IMR-90 (cell line): ENCODE measurements around the gene NPY4R2. TPM values are rescaled to one million over a fixed set of nuclear protein-coding genes. Genes with fewer than 3 reads are reported as not detected.
A peak's percentile ranks its signal among the peaks of the same experiment; 100 is the strongest.
"Not testable (repeated sequence)": the region's sequence is repeated elsewhere in the genome, so short reads cannot be mapped to it uniquely, and the experiment has no call there.

Source experiments
- ATAC-seq: fragments of 200-7000 bp; cut with Tn5 transposase; 2 replicates; pipeline ENCODE4 v1.9.1; 2020; ENCODE audit warnings: low read depth, mild to moderate bottlenecking, moderate library complexity
- BruUV-seq: library from RNA; stranded (reverse); fragments of 400-500 nt; replicated peaks from 2 replicates; lab custom pipeline; 2021; lab: Mats Ljungman, UMichigan
- CTCF ChIA-PET: fragments of 300-600 bp; formaldehyde crosslinking; extraction: SDS; loops from one replicate; lab custom pipeline; 2021; ENCODE audit warnings: antibody characterized with exemption; lab: Yijun Ruan, JAX
- POLR2A ChIA-PET: fragments of 300-600 bp; sonication (Branson Sonifier 250); formaldehyde crosslinking; loops from one replicate; lab custom pipeline; 2022; ENCODE audit warnings: antibody characterized with exemption; ENCODE audit not compliant: unreplicated experiment; lab: Charles Lee
- DNase-seq: peaks from one replicate; pipeline ENCODE4 v3.0.0; 2013
- H2AFZ ChIP-seq: replicated peaks from 2 replicates; pipeline ENCODE3; 2013; ENCODE audit warnings: low read length, mild to moderate bottlenecking; ENCODE audit not compliant: poor library complexity
- H2AK5ac ChIP-seq: 2 replicates; pipeline ENCODE4 v1.6.1; 2013; ENCODE audit warnings: low read depth, low read length, inconsistent platforms
- H2AK9ac ChIP-seq: replicated peaks from 2 replicates; pipeline ENCODE3; 2013; ENCODE audit warnings: mild to moderate bottlenecking, low read depth, low read length, moderate library complexity; ENCODE audit not compliant: poor library complexity
- H2BK120ac ChIP-seq: 2 replicates; pipeline ENCODE4 v1.6.1; 2013; ENCODE audit warnings: low read depth, low read length, inconsistent platforms
- H2BK15ac ChIP-seq: 3 replicates; pipeline ENCODE4 v1.6.1; 2013; ENCODE audit warnings: low read depth, low read length, inconsistent platforms
- H2BK20ac ChIP-seq: 2 replicates; pipeline ENCODE4 v1.6.1; 2013; ENCODE audit warnings: low read depth, mild to moderate bottlenecking, inconsistent platforms, low read length, moderate library complexity
- H2BK5ac ChIP-seq: 2 replicates; pipeline ENCODE4 v1.6.1; 2013; ENCODE audit warnings: mild to moderate bottlenecking, low read depth, low read length, inconsistent platforms; ENCODE audit not compliant: poor library complexity, severe bottlenecking
- H3K14ac ChIP-seq: replicated peaks from 2 replicates; pipeline ENCODE4 v1.6.1; 2013; ENCODE audit warnings: low read depth, low read length, inconsistent platforms
- H3K18ac ChIP-seq: 2 replicates; pipeline ENCODE4 v1.6.1; 2013; ENCODE audit warnings: low read depth, low read length, control low read depth
- H3K23ac ChIP-seq: 2 replicates; pipeline ENCODE4 v1.6.1; 2013; ENCODE audit warnings: low read depth, low read length, inconsistent platforms
- H3K27ac ChIP-seq: 2 replicates; pipeline ENCODE4 v1.5.1; 2013; ENCODE audit warnings: mild to moderate bottlenecking, control low read depth, low read length; ENCODE audit not compliant: insufficient read depth
- H3K27me3 ChIP-seq: 2 replicates; pipeline ENCODE4 v1.6.1; 2013; ENCODE audit warnings: low read length; ENCODE audit not compliant: control insufficient read depth, insufficient read depth
- H3K36me3 ChIP-seq: 2 replicates; pipeline ENCODE4 v1.6.1; 2013; ENCODE audit warnings: low read length, mixed read lengths; ENCODE audit not compliant: control insufficient read depth, insufficient read depth
- H3K4ac ChIP-seq: 2 replicates; pipeline ENCODE4 v1.6.1; 2013; ENCODE audit warnings: low read depth, low read length, inconsistent platforms
- H3K4me1 ChIP-seq: 2 replicates; pipeline ENCODE4 v1.6.1; 2013; ENCODE audit warnings: low read length, mixed read lengths; ENCODE audit not compliant: control insufficient read depth, insufficient read depth
- H3K4me2 ChIP-seq: 2 replicates; pipeline ENCODE4 v1.6.1; 2013; ENCODE audit warnings: low read depth, mild to moderate bottlenecking, control low read depth, low read length, moderate library complexity
- H3K4me3 ChIP-seq: 2 replicates; pipeline ENCODE4 v1.5.1; 2013; ENCODE audit warnings: low read depth, mild to moderate bottlenecking, control low read depth, low read length, moderate library complexity; ENCODE audit not compliant: insufficient read depth
- H3K56ac ChIP-seq: 2 replicates; pipeline ENCODE4 v1.6.1; 2013; ENCODE audit warnings: low read length, inconsistent platforms; ENCODE audit not compliant: insufficient read depth; ENCODE audit errors: extremely low read depth
- H3K79me1 ChIP-seq, 2 experiments: 2 replicates each; pipeline ENCODE4 v1.6.1; 2013; ENCODE audit warnings: low read length in 2 of 2, inconsistent platforms in 1 of 2, low read depth in 1 of 2
- H3K9ac ChIP-seq: 2 replicates; pipeline ENCODE4 v1.6.1; 2013; ENCODE audit warnings: low read depth, low read length, control low read depth
- H3K9me1 ChIP-seq: 2 replicates; pipeline ENCODE4 v1.6.1; 2013; ENCODE audit warnings: low read length, inconsistent platforms; ENCODE audit not compliant: insufficient read depth
- H3K9me3 ChIP-seq: 2 replicates; pipeline ENCODE4 v1.6.1; 2013; ENCODE audit warnings: low read length; ENCODE audit not compliant: control insufficient read depth, insufficient read depth
- H4K20me1 ChIP-seq: 2 replicates; pipeline ENCODE4 v1.6.1; 2013; ENCODE audit warnings: low read length, inconsistent platforms; ENCODE audit not compliant: insufficient read depth
- H4K5ac ChIP-seq: 2 replicates; pipeline ENCODE4 v1.6.1; 2013; ENCODE audit warnings: mild to moderate bottlenecking, low read depth, low read length, control low read depth
- H4K8ac ChIP-seq, 2 experiments: 2 replicates each; pipeline ENCODE4 v1.6.1; 2013; ENCODE audit warnings: low read depth in 2 of 2, low read length in 2 of 2, control low read depth in 1 of 2, inconsistent platforms in 1 of 2
- H4K91ac ChIP-seq: 2 replicates; pipeline ENCODE4 v1.6.1; 2013; ENCODE audit warnings: low read depth, low read length, inconsistent platforms; ENCODE audit not compliant: insufficient read depth
- WGBS, 2 experiments: methylation state at CpG; one replicate each; pipeline versions ENCODE4 v1.1.5 to v1.1.7; 2013; ENCODE audit warnings: missing lambda C conversion rate in 2 of 2; ENCODE audit not compliant: insufficient read length in 1 of 2; ENCODE audit errors: extremely low coverage in 2 of 2; 5-methylcytosine and 5-hydroxymethylcytosine counted together
- dilution Hi-C: fragments of 300-500 bp; cut with HindIII; formaldehyde crosslinking; loops from one replicate; pipeline ENCODE4 v1.14.3; 2018; ENCODE audit warnings: low sequenced_read_pairs; ENCODE audit not compliant: unreplicated experiment
- in situ Hi-C: fragments of 300-500 bp; cut with MboI; formaldehyde crosslinking; loops from 3 replicates; pipeline ENCODE4 v1.14.3; 2019; ENCODE audit warnings: low sequenced_read_pairs, inconsistent platforms, mixed read lengths
- intact Hi-C: fragments of 100-400 bp; cut with micrococcal nuclease; formaldehyde crosslinking; loops from 2 replicates; pipeline ENCODE4 v1.10.0; 2022
- polyA plus RNA-seq, 3 experiments: library from polyadenylated mRNA; depleted of rRNA; stranded (reverse); fragments of >200 nt; gene quantifications; 2 replicates each; pipeline ENCODE4 v1.2.3, GENCODE V29; 2012; ENCODE audit warnings: low replicate concordance in 1 of 3
- total RNA-seq: library from RNA; depleted of rRNA; stranded (reverse); fragments of >200 nt; gene quantifications from 2 replicates; pipeline ENCODE4 v1.2.3, GENCODE V29; 2012

The NPY4R2 gene
- total and polyA plus RNA-seq, 2 of the 4 experiments (the other 2 are of a cell fraction), result 0.36 to 0.38 TPM

DNA sequence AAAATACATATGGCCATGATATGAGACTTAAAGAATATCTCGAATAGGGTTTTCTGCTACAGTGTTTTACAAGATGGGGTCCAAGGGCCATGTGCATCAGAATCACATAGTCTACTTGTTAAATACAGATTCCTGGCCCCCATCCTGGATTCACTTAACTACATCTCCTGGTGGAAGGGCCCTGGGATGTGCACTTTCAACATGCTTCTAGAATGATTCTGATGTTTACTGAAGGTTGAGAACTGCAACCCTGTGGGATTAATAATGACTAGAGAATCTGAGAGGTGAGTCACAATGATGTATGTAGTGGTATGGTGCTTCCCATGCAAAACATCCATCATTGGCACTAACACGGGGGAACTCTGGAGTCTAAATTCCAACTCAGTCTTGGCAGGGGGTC lies 2.1 kb downstream of the NPY4R2 start:
- H4K91ac ChIP-seq, H3K4me3 ChIP-seq, H3K18ac ChIP-seq, H2AK9ac ChIP-seq, H4K20me1 ChIP-seq, H2BK5ac ChIP-seq, H4K8ac ChIP-seq, H4K5ac ChIP-seq, H3K23ac ChIP-seq, H3K4me1 ChIP-seq, BruUV-seq, POLR2A ChIA-PET, H2AK5ac ChIP-seq, H2BK15ac ChIP-seq, H3K4ac ChIP-seq, H3K14ac ChIP-seq, H2BK20ac ChIP-seq, intact Hi-C loops, in situ Hi-C loops, H2AFZ ChIP-seq, H3K9ac ChIP-seq, H3K4me2 ChIP-seq, H3K79me1 ChIP-seq, dilution Hi-C loops, H3K56ac ChIP-seq, H2BK120ac ChIP-seq, H3K9me3 ChIP-seq, H3K27ac ChIP-seq, CTCF ChIA-PET, H3K9me1 ChIP-seq, H3K27me3 ChIP-seq, H3K36me3 ChIP-seq: not testable (repeated sequence)
- no CpG with 5 or more reads among the region's 2 CpGs for WGBS, 2 experiments
- DNase-seq (peak; percentile 68), ATAC-seq (peak; percentile 81)

DNA sequence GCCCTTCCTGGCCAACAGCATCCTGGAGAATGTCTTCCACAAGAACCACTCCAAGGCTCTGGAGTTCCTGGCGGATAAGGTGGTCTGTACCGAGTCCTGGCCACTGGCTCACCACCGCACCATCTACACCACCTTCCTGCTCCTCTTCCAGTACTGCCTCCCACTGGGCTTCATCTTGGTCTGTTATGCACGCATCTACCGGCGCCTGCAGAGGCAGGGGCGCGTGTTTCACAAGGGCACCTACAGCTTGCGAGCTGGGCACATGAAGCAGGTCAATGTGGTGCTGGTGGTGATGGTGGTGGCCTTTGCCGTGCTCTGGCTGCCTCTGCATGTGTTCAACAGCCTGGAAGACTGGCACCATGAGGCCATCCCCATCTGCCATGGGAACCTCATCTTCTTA lies 4.0 kb downstream of the NPY4R2 start:
- H3K27me3 ChIP-seq, H3K23ac ChIP-seq, H2AK5ac ChIP-seq, H2BK5ac ChIP-seq, H3K4me2 ChIP-seq, intact Hi-C loops, in situ Hi-C loops, H3K9me3 ChIP-seq, H3K9ac ChIP-seq, H3K9me1 ChIP-seq, H2BK20ac ChIP-seq, H4K8ac ChIP-seq, H2BK15ac ChIP-seq, H2AK9ac ChIP-seq, CTCF ChIA-PET, H4K20me1 ChIP-seq, H4K5ac ChIP-seq, DNase-seq, POLR2A ChIA-PET, H2BK120ac ChIP-seq, H3K56ac ChIP-seq, H3K14ac ChIP-seq, H3K27ac ChIP-seq, H3K4me3 ChIP-seq, H3K18ac ChIP-seq, H3K79me1 ChIP-seq, H3K4me1 ChIP-seq, dilution Hi-C loops, H2AFZ ChIP-seq, H3K36me3 ChIP-seq, H4K91ac ChIP-seq, BruUV-seq, ATAC-seq, H3K4ac ChIP-seq: not testable (repeated sequence)
- WGBS, 2 experiments, result no CpG with 5 or more reads among the region's 10 CpGs
